Muscle of back (tissue), 11 donors: Measurements from ENCODE around the gene RASSF3. TPM values are rescaled to one million over a fixed set of nuclear protein-coding genes. Genes with fewer than 3 reads are reported as not detected.

Experiments used
- DNase-seq, 3 donors: peaks; one replicate each; pipeline versions ENCODE4 v3.0.0 to v3.0.0-alpha.2; 2013
- polyA plus RNA-seq, 10 donors: library from polyadenylated mRNA; unstranded; fragments of 120-200 nt; gene quantifications; one replicate each; pipeline ENCODE4 v1.2.1, GENCODE V29; 2013; ENCODE audit not compliant: insufficient read length in 10 of 10

RASSF3 gene
- polyA plus RNA-seq, 10 donors: 37.6 to 84.9 (median 53.5) TPM

DNA sequence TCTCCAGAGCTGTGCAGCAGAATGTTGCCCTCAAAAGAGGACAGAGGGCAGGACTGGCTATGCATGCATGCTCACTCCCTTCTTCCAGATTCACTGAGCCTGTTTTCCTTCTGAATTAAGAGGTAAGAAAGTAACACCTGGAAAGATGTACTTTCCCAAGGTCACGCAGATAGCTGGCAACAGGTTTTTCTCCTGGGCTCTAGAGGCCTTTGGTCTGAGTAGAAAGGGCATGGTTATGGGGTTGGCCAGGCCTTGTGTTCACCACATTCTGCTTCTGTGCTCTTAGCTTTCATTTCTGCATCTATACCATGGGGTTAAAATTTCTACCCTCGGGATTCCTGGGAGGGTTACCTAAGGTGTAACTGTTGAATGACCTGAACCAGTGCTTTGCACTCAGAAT is 57.5 kb downstream of the RASSF3 start:
- no peak for DNase-seq

GRCh38 chr12:64669270-64669842 is 59.1 kb downstream of the RASSF3 start:
- DNase-seq: peak in 1 of 3 donors; percentile 36

GRCh38 chr12:64670019-64670418 is 59.7 kb downstream of the RASSF3 start:
- no peak for DNase-seq

- no peak for DNase-seq
These were observed 60.8 kb downstream of the RASSF3 start for GRCh38 chr12:64670919-64671639.

DNA sequence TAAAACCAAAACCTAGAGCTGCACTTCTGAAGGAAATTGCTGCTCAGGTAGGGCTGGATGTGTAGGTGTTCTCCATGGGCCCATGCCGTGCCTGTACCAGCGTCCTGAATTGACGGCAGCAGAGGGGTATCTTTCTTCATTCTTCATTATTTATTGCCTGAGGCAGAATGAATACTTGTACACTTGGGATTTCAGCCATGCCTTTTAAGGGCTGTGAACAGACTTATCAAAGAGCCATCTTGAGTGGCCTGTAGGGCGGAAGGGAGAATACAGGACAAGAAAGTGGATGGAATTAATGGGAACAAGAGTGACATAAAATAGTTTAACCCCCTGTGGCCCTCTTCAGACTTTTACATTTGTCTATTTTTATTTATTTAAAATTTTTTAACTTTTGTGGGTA is 61.4 kb downstream of the RASSF3 start:
- no peak for DNase-seq

- DNase-seq: peak in 1 of 3 donors; percentile 29
These were observed 62.7 kb downstream of the RASSF3 start for GRCh38 chr12:64672925-64673409.

DNA sequence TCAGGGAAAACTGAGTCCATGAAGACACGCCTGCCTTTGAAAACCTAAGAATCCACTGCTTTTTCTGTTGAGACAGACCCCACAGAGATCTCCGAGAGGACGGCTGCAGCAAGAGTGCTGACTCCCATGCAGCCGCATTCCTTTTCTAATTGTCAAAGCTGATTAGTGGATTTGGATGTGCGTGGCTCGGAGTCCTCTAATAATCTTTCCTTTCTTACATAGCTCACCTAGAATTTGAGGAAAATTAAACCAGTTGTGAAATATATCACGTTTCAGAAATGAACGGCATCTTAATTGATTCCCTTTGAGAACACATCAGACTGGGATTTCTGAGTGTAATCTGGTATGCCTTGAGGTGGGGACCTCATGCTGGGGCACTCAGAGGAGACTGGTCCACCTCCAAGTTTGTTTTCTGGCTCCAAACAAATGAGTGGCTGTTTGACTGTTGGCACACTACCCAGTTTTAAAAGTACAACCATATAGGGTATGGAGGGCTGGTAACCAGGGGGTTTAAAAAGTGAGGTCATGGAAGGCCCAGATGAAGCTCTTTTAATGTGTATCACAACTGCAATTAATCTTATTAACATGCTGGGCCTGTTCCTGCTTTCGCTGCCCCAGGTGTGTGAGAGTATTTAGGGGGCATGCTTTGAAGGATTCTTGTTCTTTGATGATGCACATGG is 63.3 kb downstream of the RASSF3 start:
- DNase-seq: no peak

DNA sequence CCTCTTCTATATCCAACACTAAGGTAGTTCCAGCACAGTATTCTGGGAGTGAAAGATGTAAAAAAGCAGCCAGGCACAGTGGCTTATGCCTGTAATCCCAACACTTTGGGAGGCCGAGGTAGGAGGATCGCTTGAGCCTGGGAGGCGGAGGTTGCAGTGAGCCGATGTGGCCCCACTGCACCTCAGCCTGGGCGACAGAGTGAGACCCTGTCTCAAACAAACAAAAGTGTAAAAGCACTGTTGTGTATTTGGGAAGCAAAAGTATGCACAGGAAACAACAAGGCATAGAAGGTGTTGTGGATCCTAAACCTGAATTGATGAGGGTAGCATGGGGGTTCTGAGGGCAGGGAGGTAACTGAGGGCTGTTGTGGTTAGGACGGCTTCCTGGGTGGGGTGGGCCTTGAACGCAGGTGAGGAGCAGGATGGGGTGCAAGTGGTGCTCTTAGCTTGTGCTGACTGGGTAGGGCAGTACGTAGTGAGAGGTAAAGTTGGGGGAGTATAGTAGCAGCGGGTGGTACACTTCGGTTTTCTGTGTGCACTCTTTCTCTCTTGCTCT is 64.2 kb downstream of the RASSF3 start:
- DNase-seq: no peak

DNA sequence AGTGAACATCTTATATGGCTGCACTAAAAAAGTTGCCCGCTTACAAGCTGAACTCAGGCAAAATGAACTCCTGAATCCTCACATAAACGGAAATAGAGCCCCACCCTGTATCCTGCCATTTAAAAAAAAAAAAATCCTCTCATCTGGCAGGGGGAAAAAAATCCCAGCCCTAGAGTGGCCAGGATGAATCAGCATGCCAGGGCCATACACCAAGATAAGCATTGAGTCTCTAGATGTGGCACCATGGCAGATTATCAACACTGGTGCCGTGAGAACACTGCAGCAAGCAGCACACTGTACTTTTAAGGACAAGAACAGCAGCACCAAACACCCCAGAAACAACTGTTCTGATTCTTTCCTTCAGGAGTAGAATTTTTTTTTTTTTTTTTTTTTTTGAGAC is 65.5 kb downstream of the RASSF3 start:
- no peak for DNase-seq

DNA sequence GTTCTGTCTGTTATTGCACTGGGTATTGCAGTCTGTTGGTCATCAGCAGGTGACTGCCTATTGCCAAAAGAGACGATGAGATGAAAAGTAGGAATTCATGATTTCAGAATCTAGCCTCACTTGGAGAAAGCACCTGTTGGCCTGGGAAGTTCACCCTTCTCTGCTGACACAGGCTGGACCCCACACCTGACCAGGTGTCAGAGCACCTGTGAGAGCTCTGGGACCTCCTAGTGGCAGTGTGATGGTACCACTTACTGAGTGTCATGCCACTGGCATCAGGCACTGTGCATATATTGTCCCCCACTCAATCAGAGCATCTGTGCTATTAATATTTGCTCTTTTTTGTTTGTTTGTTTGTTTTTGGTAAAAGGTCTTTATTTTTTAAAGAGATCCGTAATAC is 68.0 kb downstream of the RASSF3 start:
- no peak for DNase-seq

DNA sequence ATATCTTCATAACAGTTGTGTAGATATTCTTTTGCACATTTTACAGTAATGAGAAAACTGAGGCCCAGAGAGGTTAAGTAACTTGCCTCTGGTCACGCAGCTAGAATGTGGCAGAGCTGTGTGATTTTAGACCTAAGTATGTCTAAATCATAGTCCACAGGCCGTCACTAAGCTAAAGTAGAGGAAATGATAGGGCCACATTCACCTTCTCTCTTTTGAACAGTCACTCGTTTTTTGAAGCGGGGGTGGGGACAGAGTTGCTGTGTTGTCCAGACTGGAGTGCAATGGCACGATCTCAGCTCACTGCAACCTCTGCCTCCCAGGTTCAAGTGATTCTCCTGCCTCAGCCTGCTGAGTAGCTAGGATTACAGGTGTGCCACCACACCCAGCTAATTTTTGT is 68.5 kb downstream of the RASSF3 start:
- DNase-seq: no peak

GRCh38 chr12:64679487-64680001 is 69.2 kb downstream of the RASSF3 start:
- DNase-seq: peak in 1 of 3 donors; percentile 66

DNA sequence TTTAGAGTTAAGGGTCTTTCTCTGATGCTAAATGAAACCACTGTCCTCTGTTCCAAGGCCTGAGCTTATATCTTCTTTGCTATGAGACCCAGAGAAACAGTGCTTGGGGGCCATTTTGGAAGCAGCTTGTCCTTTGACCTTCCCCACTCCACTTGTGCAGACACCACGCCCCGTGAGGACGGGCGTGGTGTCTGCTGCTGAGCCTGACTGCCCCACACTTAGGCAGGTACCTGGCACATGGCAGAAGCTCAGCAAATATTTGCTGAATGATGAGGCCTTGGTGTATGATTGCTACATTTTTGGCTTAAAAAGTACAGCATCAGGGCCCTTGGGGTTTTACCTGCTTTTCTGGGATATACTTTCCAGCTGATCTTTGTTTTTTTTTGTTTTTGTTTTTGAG is 69.9 kb downstream of the RASSF3 start:
- no peak for DNase-seq

DNA sequence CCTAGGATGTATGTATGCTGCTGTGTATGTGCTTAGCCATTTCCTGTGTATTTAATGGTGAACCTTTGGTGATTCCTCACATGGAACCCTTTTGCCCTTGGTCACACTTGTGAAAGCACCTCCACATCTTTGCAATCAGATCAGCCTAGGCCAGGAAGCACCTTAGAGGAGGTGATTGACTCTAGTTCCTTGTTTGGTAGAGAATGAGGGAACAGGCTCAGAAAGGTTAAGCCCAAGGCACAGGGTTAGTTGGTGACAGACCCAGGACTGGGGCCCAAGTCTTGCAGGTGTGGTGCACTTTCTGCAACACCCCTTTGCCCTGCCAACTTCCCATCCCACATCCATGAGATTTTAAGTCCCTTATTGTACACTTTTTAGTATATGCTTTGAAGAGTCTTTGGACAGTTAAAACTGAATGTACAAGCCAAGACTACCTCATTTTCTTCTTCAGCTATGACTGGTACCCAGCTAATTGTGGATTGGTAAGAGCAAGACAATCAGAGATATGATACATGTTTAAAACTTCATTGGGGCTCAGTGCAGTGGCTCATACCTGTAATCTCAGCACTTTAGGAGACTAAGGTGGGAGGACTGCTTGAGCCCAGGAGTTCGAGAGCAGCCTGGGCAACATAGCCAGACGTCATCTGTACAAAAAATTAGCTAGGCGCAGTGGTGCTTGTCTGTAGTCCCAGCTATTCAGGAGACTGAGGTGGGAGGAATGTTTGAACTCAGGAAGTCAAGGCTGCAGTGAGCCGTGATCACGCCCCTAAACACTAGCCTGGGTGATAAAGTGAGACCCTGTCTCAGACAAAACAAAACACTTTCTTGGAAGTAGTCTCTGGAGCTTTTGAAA is 71.1 kb downstream of the RASSF3 start:
- DNase-seq: no peak

DNA sequence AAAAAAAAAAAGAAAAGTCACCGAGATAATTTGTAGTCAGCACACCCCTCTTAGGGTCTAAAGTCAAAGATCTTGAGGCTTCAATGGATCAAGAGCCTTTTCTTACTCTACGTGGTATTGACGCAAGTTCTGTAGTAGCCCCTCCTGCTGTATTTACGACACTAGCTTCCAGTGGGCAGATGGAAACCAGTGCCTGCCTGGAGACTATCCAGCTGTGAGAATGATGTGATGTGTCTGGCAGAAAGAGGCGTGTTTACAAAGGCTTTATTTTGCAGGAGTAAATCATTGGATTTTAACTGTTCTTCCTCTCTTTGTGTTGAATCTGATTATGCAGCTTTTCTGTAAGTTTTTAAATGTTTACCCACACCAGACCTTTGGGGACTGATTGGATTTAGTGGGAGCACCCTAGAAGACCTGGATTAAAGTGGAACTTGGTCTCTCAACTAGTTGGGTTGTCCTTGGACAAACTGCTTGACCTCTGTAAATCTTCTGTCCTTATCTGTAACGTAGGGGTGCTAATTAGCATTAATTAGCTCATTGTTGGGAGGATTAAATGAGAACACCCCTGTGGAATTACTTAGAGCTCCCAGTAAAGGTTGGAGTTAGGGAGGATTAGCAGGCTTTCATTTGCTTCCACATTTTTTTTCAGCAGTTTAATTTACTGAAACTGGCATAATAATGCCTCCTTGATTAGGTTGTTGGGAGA is 72.4 kb downstream of the RASSF3 start:
- DNase-seq: no peak

DNA sequence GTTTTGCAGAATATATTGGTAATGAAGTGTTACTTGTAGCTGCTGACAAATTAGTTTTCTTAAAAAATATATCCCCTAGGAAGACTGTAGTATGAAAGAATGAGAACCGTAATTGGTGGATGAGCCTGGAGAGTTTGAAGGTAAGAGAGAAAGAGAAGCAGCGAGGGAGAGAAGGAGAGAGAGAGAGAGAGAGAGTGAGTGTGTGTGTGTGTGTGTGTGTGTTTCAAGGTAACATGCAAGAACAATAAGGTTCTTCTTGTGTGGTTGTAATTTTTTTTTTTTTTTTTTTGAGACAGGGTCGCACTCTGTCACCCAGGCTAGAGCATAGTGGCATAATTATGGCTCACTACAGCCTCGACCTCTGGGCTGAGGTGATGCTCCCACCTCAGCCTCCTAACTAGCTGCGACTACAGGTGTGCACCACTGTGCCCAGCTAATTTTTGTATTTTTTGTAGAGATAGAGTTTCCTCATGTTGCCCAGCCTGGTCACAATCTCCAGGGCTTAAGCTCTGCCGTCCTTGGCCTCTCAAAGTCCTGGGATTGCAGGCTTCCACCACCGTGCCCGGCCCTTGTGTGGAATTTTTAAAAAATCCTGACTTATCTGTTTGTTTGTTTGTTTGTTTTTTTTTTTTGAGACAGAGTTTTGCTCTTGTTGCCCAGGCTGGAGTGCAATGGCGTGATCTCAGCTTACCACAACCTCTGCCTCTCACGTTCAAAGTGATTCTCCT is 73.7 kb downstream of the RASSF3 start:
- no peak for DNase-seq

DNA sequence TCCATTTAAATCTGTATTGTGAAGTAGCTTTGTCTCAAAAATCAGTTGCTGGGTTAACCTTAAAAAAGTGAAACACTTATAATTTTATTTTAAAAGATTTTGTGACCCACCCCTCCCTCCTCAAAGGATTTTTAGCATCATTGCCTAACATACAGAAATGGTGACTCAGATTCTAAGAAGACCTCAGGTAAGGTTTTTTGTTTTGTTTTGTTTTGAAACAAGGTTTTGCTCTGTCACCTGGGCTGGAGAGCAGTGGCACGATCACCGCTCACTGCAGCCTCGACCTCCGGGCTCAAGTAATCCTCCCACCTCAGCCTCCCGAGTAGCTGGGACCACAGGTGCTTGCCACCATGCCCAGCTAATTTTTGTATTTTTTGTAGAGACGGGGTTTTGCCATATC is 74.8 kb downstream of the RASSF3 start:
- no peak for DNase-seq

- DNase-seq: no peak
These were observed 75.3 kb downstream of the RASSF3 start for GRCh38 chr12:64685605-64686004.

GRCh38 chr12:64687816-64688215 is 77.5 kb downstream of the RASSF3 start:
- peak in 1 of 3 donors; percentile 61 for DNase-seq

DNA sequence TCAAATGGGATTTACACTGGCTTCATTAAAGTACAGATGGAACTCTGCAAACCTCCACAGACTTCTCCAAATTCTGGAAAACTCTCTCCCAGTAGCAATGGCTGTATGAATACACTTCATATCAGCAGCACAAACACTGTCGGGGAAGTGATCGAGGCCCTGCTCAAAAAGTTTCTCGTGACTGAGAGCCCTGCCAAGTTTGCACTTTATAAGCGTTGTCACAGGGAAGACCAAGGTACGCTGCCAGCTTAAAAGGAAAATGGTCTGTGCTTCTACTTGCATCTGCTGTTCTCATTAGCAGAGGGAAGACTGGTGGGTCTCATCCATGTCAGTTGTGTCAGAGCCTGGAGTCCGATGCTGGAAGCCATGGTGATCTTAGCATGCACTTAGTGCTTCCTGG is 77.9 kb downstream of the RASSF3 start:
- peak in 1 of 3 donors; percentile 65 for DNase-seq
